HepG2 (cell line): Measurements from ENCODE around the gene FAH. TPM values are rescaled to one million over a fixed set of nuclear protein-coding genes. Genes with fewer than 3 reads are reported as not detected.

Experiments
- ATAC-seq: fragments of 200-7000 bp; cut with Tn5 transposase; 3 replicates; pipeline ENCODE4 v1.9.1; 2020; ENCODE audit warnings: mild to moderate bottlenecking, moderate library complexity
- BruUV-seq: library from RNA; stranded (reverse); fragments of 400-500 nt; replicated peaks from 2 replicates; lab custom pipeline; 2021; lab: Mats Ljungman, UMichigan
- CTCF ChIA-PET: fragments of 300-600 bp; formaldehyde crosslinking; extraction: SDS; loops from one replicate; lab custom pipeline; 2021; ENCODE audit warnings: low total read pairs, inconsistent platforms, low intra/inter-chr PET ratio; lab: Yijun Ruan, JAX
- POLR2A ChIA-PET: fragments of 350-600 bp; sonication (Branson Sonifier 250); formaldehyde crosslinking; loops from one replicate; lab custom pipeline; 2020; ENCODE audit warnings: antibody characterized with exemption, inconsistent platforms; lab: Yijun Ruan, JAX
- DNase-seq: peaks from one replicate; pipeline ENCODE4 v3.0.0-alpha.2; 2015; ENCODE audit warnings: low spot score
- FAIRE-seq: peaks from 3 replicates; lab custom pipeline; 2011; peaks lifted over from hg19 to GRCh38; lab: Jason Lieb, UNC
- H2AFZ ChIP-seq: one replicate; pipeline ENCODE4 v1.6.1; 2011; ENCODE audit warnings: low read length, inconsistent platforms
- H3K27ac ChIP-seq: fragments of 300-600 bp; 3 replicates; pipeline ENCODE4 v1.8.0; 2011; ENCODE audit warnings: mixed run types, mild to moderate bottlenecking, mixed read lengths, low read length, inconsistent platforms; ENCODE audit not compliant: insufficient read depth; ENCODE audit errors: extremely low read length
- H3K27me3 ChIP-seq, 2 experiments: fragments of 200-600 bp in 1 of 2; 2 replicates in 1 of 2; 3 replicates in 1 of 2; pipeline versions ENCODE4 v1.6.0 to v1.8.0; 2011; ENCODE audit warnings: low read length in 2 of 2, mild to moderate bottlenecking in 2 of 2, moderate library complexity in 2 of 2, inconsistent platforms in 1 of 2; ENCODE audit not compliant: insufficient read depth in 2 of 2, control insufficient read depth in 1 of 2
- H3K36me3 ChIP-seq, 2 experiments: fragments of 200-600 bp in 1 of 2; replicated peaks in 1 of 2; 2 replicates in 1 of 2; 3 replicates in 1 of 2; pipeline versions ENCODE4 v1.5.1 to v1.8.0; 2011; ENCODE audit warnings: low read length in 2 of 2, inconsistent platforms in 1 of 2; ENCODE audit not compliant: insufficient read depth in 2 of 2, control insufficient read depth in 1 of 2
- H3K4me1 ChIP-seq: 2 replicates; pipeline ENCODE4 v1.5.1; 2012; ENCODE audit warnings: low read length, inconsistent platforms; ENCODE audit not compliant: insufficient read depth
- H3K4me2 ChIP-seq: 2 replicates; pipeline ENCODE4 v1.6.0; 2011; ENCODE audit warnings: low read depth, low read length, inconsistent platforms
- H3K4me3 ChIP-seq, 3 experiments: fragments of 200-600 bp in 1 of 3; sonication (generic), shearing (Covaris generic) in 1 of 3; replicated peaks in 1 of 3; 2 replicates each; pipeline ENCODE4 v1.5.1; 2011 to 2016; ENCODE audit warnings: low read length in 3 of 3, inconsistent platforms in 2 of 3, low read depth in 2 of 3, mild to moderate bottlenecking in 2 of 3, control low read depth in 1 of 3, mixed read lengths in 1 of 3; ENCODE audit not compliant: insufficient read depth in 1 of 3
- H3K79me2 ChIP-seq: one replicate; pipeline ENCODE4 v1.6.1; 2011; ENCODE audit warnings: low read length, inconsistent platforms; ENCODE audit not compliant: insufficient read depth
- H3K9ac ChIP-seq: 2 replicates; pipeline ENCODE4 v1.6.0; 2011; ENCODE audit warnings: mild to moderate bottlenecking, low read depth, low read length, inconsistent platforms; ENCODE audit not compliant: insufficient read depth
- H3K9me3 ChIP-seq: 2 replicates; pipeline ENCODE4 v1.5.1; 2012; ENCODE audit warnings: mild to moderate bottlenecking, low read length
- H4K20me1 ChIP-seq: 2 replicates; pipeline ENCODE4 v1.6.0; 2011; ENCODE audit warnings: inconsistent platforms, mild to moderate bottlenecking, low read length, moderate library complexity; ENCODE audit not compliant: insufficient read depth
- ARNT2 ChIP-seq: sonication (generic); formaldehyde crosslinking; IDR thresholded peaks from 2 replicates; pipeline ENCODE4 v1.8.0; 2022; ENCODE audit warnings: mild to moderate bottlenecking, low read depth, missing genetic modification reagents, moderate library complexity
- ATF3 ChIP-seq: sonication (generic); formaldehyde crosslinking; IDR thresholded peaks from 2 replicates; pipeline ENCODE4 v1.4.0; 2020; ENCODE audit warnings: missing genetic modification reagents
- CSRNP2 ChIP-seq: sonication (generic); formaldehyde crosslinking; conservative IDR thresholded peaks from 2 replicates; pipeline ENCODE4 v1.8.0; 2022; ENCODE audit warnings: low read depth, missing genetic modification reagents
- HMG20B ChIP-seq: conservative IDR thresholded peaks from 2 replicates; pipeline ENCODE4 v1.6.1; 2016; ENCODE audit warnings: missing genetic modification reagents, missing compliant biosample characterization
- KDM3A ChIP-seq: IDR thresholded peaks from 2 replicates; pipeline ENCODE4 v1.6.1; 2018; ENCODE audit warnings: low read depth, missing compliant biosample characterization
- MNT ChIP-seq: fragments of 450-650 bp; IDR thresholded peaks from 2 replicates; pipeline ENCODE4 v1.6.1; 2016
- RORA ChIP-seq: sonication (generic); formaldehyde crosslinking; IDR thresholded peaks from 2 replicates; pipeline ENCODE4 v1.5.0; 2020; ENCODE audit warnings: mild to moderate bottlenecking, missing genetic modification reagents, moderate library complexity
- ZNF264 ChIP-seq: sonication (generic); formaldehyde crosslinking; IDR thresholded peaks from 2 replicates; pipeline ENCODE4 v1.4.0; 2020; ENCODE audit warnings: missing genetic modification reagents
- ZNF333 ChIP-seq: sonication (generic); formaldehyde crosslinking; IDR thresholded peaks from 2 replicates; pipeline ENCODE4 v1.4.0; 2020; ENCODE audit warnings: mild to moderate bottlenecking, missing genetic modification reagents, borderline replicate concordance
- ZNF619 ChIP-seq: sonication (generic); formaldehyde crosslinking; IDR thresholded peaks from 2 replicates; pipeline ENCODE4 v1.4.0; 2020; ENCODE audit warnings: mild to moderate bottlenecking, missing genetic modification reagents
- WGBS: methylation state at CpG from one replicate; pipeline ENCODE4 v1.1.6; 2017; ENCODE audit warnings: low lambda C conversion rate; 5-methylcytosine and 5-hydroxymethylcytosine counted together
- in situ Hi-C: cut with HindIII; loops from 2 replicates; pipeline ENCODE4 v1.10.0; 2017; ENCODE audit warnings: low pct_unique_long_range_greater_than_20kb; ENCODE audit not compliant: extremely low pct_ligation_motif_present
- intact Hi-C: fragments of 100-400 bp; cut with micrococcal nuclease; formaldehyde crosslinking; loops from one replicate; pipeline ENCODE4 v1.10.0; 2022; ENCODE audit not compliant: unreplicated experiment
- polyA plus RNA-seq, 8 experiments: library from polyadenylated mRNA; depleted of rRNA in 3 of 8; stranded (reverse) in 7 of 8; unstranded in 1 of 8; fragments of >200 nt; fragmentation: Illumina TruSeq in 4 of 8; extraction: Trizol in 4 of 8; gene quantifications; 2 replicates each; pipeline versions ENCODE4 v1.2.1 to v1.2.3, GENCODE V29; 2011 to 2016; ENCODE audit warnings: low read depth in 4 of 8, missing spikeins in 1 of 8, mixed read lengths in 1 of 8; ENCODE audit not compliant: insufficient read depth in 1 of 8
- total RNA-seq, 5 experiments: library from RNA; depleted of rRNA; stranded (reverse); fragments of >200 nt; fragmentation: Illumina TruSeq; extraction: Trizol; gene quantifications; 2 replicates each; pipeline ENCODE4 v1.2.3, GENCODE V29; 2016; ENCODE audit warnings: low read depth in 1 of 5

Gene FAH
- total and polyA plus RNA-seq, 2 of the 13 experiments (the other 11 are each of a cell fraction or from before 2014, with no cell fraction given): 36.6 to 75.0 TPM

DNA sequence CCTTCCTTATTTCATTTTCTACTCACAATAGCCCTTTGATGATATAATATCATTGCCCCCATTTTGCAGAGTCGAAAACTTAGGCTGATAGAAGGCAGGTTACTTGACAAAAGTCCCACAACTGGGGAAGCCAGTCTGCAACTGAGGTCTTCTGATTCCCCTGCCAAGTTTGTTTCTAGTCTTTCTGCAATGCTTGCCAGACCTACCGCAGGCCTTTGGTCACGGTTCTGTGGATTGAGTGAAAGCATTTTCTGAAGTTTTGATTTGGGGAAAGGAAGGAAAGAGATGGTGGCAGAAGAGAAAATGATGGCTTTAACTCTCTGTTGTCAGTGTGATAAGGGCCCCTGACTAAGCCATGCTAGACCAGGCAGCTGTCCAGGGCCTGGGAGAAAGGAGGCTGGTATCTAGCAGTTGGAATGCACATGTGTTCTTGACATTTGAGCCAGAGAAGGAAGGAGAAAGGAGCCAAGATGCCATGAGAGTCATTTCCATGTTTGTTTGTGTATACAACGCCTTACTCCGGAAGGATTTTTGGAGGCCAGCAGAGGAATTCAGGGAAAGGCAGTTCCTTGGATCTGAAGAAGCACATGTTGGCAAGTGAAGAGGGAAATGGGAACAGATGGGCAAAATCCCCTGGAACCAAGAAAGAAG, 29.9 kb downstream of the FAH start:
- WGBS: 98% methylated on average over 5 of the region's 5 CpGs
- POLR2A ChIA-PET: no interaction called here
- intact Hi-C loops: no loop called here
- DNase-seq: no peak
- no peaks in the 10 kb centered on the region for H4K20me1 ChIP-seq
- H3K36me3 ChIP-seq: peaks cover 24 to 85% of the 10 kb centered on the region in 2 experiments
- CTCF ChIA-PET: no interaction called here
- no peaks in the 10 kb centered on the region for H3K4me1 ChIP-seq
- no peaks in the 10 kb centered on the region for H3K9me3 ChIP-seq
- FAIRE-seq: no peak
- H3K4me2 ChIP-seq: no peak overlapping the region
- H3K4me3 ChIP-seq: no peak overlapping the region
- H3K9ac ChIP-seq: no peak overlapping the region
- no peak overlapping the region for H2AFZ ChIP-seq
- no peaks in the 10 kb centered on the region for H3K79me2 ChIP-seq
- in situ Hi-C loops: no loop called here
- H3K27me3 ChIP-seq: no peaks in the 10 kb centered on the region; a peak in 1 of 5 replicates
- no TSS peak for BruUV-seq
- TF ChIP-seq ATF3: no peak
- TF ChIP-seq MNT: peak; percentile 59
- no peak overlapping the region for H3K27ac ChIP-seq
- ATAC-seq: no peak

DNA sequence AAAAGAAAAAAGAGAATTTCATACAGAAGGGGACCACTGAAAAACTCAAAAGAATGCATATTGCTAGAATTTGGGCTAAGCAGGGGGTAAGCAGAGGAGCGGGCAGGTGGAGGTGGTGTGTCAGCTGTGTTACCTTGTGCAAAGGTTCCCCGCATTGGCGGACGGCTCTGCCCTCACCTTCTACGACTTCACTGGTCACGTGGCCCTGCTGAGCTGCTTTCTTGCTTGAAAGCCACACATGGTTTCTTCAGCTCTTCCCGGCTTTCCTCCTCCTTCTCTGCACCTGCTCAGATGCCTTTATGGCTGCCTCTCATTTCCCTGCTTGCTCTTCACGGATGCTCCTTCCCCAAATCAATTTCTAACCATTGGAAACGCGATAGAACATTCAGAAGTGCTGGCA, 30.5 kb downstream of the FAH start:
- Histone ChIP-seq H3K27me3 (no peaks in the 10 kb centered on the region; a peak in 1 of 5 replicates), H2AFZ (no peak overlapping the region), H3K36me3 (peaks cover 24 to 79% of the 10 kb centered on the region in 2 experiments), H3K79me2 (no peaks in the 10 kb centered on the region), H3K27ac (no peak overlapping the region), H3K9me3 (no peaks in the 10 kb centered on the region), H3K4me2 (no peak overlapping the region), H3K4me1 (no peaks in the 10 kb centered on the region), H3K9ac (no peak overlapping the region), H3K4me3 (no peak overlapping the region), H4K20me1 (no peaks in the 10 kb centered on the region)
- BruUV-seq: no TSS peak
- in situ Hi-C loops: no loop called here
- no peak for ATAC-seq
- no peak for FAIRE-seq
- DNase-seq: no peak
- ChIA-PET CTCF (no interaction called here), POLR2A (no interaction called here)
- 96% methylated on average over 10 of the region's 10 CpGs for WGBS
- intact Hi-C loops: no loop called here
- TF ChIP-seq HMG20B (no peak), CSRNP2 (CRISPR knock-in tag) (no peak), ZNF619 (CRISPR knock-in tag) (no peak), ZNF264 (CRISPR knock-in tag) (no peak), RORA (CRISPR knock-in tag) (no peak), KDM3A (CRISPR knock-in tag) (no peak), ZNF333 (no peak), ARNT2 (CRISPR knock-in tag) (no peak)
